Measurements from ENCODE around the gene PID1.

PID1 gene, protein sequence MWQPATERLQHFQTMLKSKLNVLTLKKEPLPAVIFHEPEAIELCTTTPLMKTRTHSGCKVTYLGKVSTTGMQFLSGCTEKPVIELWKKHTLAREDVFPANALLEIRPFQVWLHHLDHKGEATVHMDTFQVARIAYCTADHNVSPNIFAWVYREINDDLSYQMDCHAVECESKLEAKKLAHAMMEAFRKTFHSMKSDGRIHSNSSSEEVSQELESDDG

DNA sequence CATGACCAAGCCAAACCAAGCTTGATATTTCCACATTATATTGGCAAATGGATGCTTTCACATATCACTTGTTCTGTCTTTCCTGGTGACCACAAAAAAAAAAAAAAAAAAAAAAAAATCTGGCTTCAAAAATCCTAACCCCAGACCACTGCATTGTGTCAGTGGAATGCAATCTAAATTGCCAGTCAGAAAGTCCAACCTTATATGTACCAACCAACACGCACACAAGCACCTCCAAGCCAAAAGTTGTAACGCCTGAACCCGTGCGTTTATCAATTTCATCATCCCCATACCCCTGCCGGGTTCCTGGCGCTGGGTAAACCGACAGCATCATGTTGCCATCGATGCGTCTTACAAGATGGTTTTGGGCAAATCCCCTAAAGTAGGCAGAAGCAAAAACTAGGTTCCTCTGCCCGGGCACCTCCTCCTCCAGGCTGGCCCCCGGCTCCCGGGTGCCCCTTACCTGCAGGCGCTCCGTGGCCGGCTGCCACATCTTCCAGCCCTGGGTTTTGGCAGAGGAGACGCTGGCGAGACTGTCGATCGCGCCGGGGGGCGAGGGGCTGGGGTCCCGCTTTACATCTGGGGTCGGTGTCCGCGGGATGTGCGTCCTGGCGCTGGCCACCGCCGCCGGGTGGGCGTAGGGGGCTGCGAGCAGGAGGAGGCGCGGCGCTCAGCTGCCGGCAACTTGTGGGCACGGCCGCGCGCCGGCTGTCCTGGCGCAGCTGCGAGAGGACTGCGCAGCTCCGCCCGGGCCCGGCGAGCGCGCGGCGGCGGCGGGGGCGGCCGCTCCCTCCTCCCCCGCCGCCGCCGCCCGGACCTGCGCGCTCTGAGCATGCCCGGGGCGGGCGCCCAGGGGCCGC lies at the start of gene PID1:
Gene PID1 (minus strand): TSS at position 737 of the 860 bp plus-strand sequence. CDS start 244 bp downstream, at position 493.
- FAIRE-seq, result no peak

DNA sequence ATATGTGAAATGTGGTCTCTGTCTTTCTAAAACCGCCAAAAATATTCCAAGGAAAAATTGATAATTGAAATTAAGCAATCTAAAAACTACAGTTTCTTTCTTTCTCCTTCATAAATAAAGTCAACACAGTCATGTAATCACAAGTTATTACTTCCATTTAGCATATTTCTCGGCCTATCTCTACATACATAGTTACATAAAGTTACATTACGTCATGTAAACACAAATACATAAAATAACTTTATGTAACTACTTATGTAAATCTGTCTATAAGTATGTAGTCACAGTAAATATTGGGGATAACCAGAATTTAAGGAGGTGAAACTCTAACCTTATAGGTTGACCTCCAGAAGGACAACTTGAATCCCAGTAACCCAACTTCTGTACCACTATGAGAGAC lies 48.5 kb upstream of the PID1 start:
- no peak for FAIRE-seq

DNA sequence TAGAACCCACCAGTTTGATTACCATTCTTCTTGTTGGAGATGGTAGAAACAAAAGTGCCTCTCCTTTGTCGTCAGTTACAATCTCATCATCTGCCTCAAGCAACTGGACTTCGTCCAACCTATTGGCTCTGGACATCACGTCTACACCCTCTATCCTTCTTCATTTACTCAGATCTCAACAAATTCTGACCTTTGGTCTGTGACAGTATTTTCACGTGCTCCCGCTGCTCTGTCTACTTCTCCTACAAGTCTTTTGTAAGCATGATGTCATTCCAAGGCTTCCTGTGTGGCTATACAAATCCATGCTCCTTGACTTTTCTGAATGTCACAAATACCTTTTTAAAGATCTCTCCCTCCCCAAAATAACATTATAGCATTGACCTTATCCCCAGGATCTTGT lies 43.0 kb upstream of the PID1 start:
- no peak for FAIRE-seq

DNA sequence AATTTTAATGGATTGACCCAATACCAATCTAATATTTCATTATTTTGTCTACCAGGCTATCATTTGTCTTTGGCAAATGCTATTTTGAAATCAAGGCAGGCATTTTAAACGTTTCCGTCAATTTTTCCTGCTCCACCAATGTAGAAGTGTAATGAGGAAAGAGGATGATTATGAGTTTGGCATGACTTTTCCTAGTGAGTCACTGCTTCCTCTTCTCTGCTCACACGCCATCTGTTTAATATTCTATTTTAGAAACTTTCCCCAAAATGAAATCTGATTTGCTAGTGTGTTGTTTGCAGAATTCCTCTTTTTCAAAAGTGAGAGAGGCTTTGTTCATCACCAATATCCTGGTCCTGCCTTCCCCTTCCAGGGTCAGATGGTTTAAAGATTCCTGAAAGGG lies 42.5 kb upstream of the PID1 start:
- FAIRE-seq, result no peak

DNA sequence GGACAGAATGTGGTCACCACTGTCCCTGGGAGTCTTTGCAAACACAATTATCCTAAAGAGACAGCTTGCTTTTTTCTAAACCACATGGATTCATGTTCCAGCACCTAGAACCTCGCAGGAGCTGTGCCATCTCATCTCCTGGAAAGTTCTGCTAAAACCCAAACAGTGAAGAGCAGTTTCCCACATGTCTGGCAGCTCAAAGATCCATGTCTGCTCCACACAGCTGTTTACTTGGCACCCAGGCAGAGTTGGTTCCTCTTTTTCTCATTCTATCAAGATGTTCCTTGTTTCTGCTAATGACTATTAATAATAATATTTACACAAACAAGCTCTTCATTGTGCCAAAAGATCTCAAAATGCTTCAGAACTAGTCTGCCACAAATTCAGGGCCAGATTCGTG lies 30.1 kb upstream of the PID1 start:
- FAIRE-seq, result no peak

DNA sequence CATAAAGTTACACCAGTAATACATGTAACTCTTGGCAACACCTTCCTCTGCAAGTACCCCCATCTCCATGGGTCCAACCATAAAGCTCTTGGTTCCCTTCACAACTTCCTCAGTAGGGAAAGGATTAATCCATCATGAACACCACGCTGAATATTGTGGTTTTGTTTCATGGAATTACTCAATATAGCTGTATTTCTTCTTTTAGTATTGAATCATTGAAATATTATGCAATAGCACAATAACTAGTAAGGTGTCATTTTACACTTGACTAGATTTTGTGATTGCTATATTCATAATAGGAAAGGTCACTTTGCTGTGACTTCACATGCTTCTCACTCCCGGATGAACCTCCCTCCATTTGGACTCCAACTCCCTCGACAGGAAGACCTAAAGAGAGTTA lies 29.7 kb upstream of the PID1 start:
- FAIRE-seq, result no peak

DNA sequence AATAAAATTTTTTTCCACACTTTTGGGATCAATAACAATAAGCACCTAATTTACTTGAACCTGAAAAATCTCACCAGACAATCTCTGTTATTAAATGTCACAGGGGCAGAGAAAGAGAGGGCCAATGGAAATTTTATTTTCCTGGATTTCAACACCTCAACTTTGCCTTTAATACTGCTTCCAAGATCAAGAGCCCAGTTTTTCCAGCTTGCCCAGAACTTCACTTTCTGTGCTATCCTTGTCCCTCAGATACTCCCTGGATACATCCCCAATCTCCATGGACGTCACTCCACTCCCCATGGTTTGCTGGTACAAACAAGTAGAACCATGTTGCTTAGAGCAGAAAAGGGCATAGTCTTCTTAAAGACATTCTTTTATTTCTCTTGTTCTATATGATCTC lies 29.3 kb upstream of the PID1 start:
- FAIRE-seq, result no peak

DNA sequence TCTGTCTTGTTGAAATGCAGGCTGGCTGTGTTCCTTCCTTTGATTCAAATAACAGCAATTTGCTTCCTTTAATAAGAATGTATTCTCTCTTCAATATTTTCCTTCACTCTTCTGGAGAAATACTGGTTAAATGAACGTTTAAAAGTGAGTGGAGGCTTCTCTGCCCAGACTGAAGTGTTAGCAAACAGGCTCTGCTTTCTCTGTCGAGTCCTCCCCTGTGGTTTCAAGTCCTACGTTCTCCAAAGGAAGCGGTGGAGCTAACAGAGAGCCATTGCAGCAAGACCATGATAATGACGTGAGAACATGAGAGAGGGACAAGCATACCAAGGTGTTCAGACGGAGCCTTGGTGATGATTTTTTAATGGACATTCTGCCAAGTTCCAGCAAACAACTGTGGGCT lies 26.2 kb upstream of the PID1 start:
- FAIRE-seq, result no peak

DNA sequence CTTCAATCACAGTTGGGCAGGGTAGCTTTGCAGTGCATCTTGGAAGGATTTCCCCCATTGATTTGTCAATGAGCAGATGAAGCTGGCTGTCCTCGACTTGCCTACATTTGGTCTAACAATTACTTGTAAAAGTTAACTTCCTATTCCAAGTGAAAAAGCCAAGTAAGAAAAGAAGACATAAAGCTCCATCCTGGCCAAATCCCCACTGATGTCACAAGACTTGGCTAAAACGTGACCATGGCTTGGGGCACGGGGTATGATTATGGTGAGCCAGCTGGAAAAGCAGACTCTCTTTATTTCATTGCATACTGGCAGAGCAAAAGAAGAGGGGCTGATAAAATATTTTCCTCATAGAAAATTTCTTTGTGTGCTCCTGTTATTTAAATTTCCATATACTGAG lies 25.4 kb upstream of the PID1 start:
- no peak for FAIRE-seq

DNA sequence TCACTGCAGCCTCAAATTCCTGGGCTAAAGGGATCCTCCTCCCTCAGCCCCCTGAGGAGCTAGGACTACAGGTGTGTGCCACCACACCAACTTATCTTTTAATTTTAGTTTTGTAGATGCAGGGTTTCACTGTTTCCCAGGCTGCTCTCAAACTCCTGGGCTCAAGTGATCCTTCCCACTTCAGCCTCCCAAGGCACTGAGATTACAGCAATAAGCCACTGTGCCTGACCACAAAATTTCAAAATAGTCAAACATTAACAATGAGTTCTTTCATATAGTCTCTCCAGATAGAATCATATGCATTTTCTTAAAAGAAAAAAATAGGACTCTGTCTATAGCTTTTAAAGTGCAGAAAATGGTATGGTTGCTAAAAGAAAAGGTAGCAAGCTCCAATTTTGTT lies 24.9 kb upstream of the PID1 start:
- FAIRE-seq, result no peak

DNA sequence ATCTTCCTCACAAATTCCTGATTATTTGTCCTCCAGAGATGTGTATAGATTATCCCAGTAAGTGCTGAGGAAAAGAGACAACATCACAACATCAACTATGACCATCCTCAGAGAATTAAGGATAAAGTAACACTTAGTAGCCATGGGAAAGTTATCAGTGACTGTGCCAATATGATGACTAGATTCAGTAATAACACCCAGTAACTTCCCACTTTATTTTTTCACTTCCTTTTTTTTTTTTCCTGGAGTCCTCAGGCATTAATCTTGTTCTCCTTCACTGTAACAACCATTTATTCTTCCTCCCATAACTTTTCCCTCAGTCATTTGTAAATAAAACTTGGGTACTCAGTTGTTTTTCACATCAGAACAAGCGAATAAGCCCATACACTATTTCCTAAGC lies 16.7 kb upstream of the PID1 start:
- no peak for FAIRE-seq

DNA sequence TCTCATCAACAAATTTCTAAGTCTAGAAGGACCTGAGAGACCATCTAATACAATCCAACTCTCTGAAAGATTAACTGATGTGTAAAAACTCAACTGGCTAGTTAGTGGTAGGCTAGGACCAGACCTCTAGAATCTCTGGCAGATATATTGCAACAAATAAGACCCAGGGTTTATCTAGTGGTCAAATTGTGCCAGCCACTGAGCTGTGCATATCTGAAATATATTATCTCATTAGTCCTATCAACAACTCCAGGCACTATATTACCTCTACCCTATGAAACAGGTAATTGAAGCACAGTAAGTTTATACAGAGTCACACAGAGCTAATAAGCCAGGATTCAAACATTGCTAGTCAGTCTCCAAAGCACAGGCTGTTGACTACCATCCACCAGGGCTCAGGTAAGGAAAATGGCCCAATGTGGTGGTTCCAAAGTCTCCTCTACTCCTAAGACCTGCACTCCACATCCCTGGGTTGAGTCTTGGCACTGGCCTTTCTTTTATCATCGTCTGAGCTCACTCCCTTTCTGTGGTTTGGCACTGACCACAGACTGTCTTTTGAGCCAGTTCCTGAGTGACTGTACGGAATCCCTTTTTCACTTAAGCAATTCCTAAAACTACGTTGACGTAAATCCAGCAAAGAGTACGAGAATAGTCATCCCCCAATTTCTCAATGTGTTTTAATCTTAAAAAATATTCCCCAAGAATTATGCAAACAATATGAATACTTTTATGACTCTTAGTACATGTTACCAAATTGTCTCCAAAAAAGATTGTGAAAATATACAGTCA lies 11.9 kb upstream of the PID1 start:
- FAIRE-seq, result no peak

DNA sequence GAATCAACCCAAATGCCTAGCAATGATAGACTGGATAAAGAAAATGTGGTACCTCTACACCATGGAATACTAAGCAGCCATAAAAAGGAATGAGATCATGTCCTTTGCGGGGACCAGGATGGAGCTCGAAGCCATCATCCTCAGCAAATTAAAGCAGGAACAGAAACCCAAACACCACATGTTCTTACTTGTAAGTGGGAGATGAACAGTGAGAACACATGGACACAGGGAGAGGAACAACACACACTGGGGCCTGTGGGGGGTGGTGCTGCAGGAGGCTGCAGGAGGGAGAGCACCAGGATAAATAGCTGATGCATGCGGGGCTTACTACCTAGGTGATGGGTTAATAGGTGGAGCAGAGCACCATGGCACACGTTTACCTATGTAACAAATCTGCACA lies 8.4 kb upstream of the PID1 start:
- no peak for FAIRE-seq

DNA sequence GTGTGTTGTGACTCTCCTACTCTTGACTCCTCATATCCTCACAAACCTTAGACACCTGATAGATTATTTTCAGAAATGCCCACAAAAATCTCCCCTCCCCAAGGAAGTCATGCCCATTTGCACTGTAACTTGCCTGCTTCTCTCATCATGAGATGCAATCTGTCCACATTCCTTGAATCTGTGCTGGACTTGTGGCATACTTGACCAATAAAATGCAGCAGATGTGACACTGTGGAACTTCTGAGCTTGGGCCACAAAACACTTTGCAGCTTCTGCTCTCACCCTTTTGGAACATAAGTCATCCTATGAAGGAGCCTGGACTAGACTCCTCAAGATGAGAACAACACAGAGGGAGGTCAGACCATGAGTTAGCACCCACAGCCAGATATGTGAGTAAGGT lies 4.4 kb upstream of the PID1 start:
- no peak for FAIRE-seq

DNA sequence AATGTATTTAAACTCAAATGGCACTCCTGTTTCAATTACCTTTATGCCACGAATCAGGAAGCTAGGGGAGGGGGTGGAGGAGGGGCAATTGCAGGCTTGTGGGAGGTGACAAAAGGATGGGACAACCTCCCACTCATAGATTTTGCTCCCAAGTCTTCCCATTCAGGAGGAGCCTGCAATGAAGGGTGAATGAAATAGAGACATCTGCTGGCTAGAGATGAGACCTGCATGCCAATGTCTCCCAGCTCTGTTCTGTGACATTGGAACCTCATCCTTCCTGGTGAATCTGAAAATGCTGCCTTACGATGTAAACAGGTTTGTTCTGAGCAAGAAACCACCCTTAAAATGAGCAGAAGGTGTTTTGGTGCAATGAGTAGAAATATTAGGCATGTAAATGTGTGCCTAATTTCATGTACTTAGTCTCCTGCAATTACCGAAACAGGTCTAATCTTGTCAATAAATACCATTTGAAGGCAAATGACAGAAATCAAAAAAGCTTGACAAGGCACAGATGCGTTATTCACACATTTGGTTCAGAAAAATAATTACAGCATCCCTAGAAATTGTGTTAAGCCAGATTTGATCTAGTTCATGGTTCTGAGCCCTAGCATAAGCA lies 2.7 kb upstream of the PID1 start:
- FAIRE-seq, result peak; percentile 93

DNA sequence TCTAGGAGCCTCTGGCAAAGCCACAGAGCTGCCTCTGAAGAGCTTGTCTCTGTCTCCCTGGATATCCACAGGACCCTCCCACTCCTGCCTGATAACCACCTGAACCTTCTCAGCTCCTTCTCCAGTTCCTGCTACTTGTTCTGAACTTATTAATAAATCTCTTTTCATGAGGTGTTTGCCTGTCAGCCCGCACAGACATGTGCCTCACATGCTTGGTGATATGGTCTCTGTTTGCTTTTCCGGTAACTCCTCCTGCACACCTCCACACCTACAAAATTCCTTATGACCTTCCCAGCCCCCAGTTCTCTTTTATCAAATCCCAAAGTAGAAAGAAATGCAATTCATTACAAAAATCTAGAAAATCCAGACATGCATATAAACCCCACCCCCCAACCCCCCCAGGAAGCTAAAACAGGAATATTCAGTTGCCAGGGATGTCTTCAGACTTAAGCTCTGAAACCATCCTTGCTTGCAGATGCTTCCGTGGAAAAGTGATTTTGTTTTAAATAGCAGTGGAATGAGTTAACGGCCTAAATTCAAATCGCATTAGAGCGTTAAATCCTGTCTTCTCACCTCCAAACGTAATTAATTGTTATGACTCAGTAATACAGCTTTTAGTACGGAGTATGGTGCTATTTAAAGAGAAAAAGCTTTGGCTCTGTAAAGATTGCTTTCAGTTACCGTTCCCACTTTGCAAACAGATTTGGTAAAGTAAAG lies 2.1 kb upstream of the PID1 start:
- FAIRE-seq, result no peak

DNA sequence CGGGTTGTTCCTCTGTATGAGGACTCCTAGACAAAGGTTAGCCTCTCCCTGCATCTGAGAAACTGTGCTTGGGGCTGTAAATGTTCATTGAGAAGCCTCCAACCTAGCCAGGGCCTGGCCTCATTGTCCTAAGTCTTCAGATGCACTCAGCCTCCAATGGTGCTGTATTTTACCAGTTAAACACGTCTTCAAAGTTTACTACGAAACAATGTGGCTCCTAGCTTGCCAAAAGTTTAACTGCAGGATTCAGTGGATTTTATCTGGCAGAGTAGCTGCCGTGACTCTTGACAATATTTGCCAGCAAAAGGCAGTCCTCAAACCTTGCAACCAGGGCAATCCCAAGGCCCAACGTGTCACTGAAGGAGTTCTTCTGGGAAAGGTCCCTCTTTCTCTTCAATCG lies 1.1 kb downstream of the PID1 start:
- no peak for FAIRE-seq

DNA sequence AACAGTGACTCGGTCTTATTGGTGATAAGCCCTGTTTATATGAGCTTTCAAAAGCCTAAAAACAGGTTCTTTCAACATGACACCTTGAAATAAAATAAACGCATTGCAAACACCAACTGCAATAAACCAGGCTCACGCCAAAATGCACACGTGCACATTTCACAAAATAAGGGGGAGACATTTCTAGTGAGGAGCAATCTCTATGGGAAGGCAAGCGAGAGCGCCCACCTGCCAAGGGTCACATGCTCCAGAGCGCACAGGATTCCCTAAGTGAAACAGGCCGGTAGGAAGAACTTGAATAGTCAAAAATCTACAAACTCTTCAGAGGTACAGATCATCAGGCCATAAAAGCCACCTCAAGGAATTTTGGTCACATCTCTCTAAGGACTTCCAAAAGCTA lies 1.9 kb downstream of the PID1 start:
- FAIRE-seq, result no peak

DNA sequence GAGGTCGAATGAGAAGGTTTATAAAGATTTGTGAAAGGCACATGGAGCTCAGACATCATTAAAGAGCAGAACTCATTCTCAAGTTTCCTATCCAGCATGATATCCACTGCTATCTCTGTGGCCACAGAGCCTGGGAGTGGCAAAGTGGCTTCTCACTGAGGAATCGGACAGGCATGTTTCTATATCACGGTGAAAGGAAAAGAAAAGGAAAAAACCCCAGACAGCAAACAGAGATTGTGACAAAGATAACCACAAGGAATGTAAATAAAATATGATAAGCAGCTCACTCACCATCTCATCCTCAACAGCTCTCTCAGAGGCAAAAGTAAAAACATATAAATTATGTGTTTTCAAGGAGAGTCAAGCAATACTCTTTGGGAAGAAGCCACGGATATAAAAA lies 2.5 kb downstream of the PID1 start:
- no peak for FAIRE-seq

DNA sequence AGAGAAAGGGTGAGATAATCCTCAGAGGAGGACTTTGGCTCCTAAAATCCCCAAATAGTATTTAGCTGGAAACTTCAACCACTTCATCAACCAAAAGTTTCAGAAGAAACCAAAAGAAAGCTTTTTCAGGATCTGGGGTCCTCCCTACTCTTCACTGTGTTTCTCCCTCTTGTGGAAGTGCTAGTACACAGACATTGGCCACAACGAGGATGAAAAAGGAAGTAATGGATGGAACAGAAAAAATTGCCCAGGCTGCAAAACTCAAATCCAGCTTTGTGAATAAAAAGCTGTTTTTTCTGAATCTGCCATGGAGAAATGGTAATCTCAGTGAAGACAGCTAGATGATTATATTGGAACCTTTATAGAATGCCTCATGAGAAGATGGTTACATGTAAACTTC lies 4.0 kb downstream of the PID1 start:
- no peak for FAIRE-seq

DNA sequence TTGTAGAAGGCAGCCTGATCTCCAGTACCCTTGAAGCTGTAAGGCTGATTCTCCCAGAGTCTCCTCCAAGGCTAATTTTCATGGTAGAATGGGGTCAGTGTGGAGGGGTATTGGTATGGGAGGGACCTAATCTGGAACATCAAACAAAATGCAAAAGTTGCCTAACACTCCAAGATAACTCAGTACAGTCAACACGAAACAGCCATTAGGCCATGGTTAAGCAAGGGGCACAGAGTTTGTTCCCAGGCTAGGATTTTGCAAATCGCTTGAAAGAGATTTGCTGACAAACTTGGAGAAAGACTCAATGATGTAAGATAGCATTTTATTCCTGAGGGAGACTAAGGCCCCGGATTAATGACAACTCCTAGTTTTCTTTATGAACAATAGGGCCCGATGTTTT lies 5.4 kb downstream of the PID1 start:
- no peak for FAIRE-seq

DNA sequence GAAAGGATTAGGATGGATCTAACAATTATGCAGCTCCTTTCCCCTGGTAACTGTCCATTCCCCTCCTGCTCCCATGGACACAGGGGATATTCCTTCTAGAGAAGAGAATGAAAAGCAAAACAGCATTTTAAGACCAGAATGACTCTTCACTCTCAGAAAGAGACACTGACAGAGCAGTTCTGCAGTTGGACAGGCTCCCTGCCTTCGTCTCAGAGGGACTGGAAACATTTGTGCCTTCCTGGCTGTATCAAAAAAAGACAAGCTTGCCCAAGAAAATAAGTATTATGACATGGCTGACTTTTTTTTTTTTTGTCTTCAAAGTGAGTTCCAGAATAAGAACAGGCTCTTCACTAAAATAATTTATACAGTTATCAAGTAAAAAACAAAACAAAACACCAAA lies 9.5 kb downstream of the PID1 start:
- FAIRE-seq, result no peak

DNA sequence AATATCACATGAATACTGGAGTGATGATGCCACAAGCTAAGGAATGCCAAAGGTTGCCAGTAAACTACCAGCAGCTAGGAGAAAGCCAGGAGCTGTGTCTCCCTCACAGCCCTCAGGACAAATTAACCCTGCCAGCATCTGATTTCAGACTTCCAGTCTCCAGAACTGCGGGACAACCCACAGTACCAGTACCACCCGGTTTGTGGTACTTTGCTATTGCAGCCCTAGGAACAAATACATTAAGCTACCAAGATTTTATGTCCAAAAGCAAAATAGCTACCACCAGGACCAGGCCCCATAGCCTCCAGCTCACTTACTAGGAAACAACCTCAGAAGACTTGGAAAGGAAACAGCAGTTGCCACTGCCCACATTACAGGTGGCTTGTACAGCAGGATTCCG lies 10.0 kb downstream of the PID1 start:
- FAIRE-seq, result no peak
